IPS-18c (cell line): ENCODE measurements around the gene PCBP3.
"Not testable (repeated sequence)": the region's sequence is repeated elsewhere in the genome, so short reads cannot be mapped to it uniquely, and the experiment has no call there.

Source experiments
- H3K4me3 ChIP-seq: 2 replicates; pipeline ENCODE4 v1.7.0; 2013; ENCODE audit warnings: low read depth, mild to moderate bottlenecking, low read length, moderate library complexity; ENCODE audit not compliant: insufficient read depth
- H3K9me3 ChIP-seq: one replicate; pipeline ENCODE4 v1.6.1; 2013; ENCODE audit warnings: mild to moderate bottlenecking, low read length, moderate library complexity; ENCODE audit not compliant: control insufficient read depth, insufficient read depth

The PCBP3 gene

DNA sequence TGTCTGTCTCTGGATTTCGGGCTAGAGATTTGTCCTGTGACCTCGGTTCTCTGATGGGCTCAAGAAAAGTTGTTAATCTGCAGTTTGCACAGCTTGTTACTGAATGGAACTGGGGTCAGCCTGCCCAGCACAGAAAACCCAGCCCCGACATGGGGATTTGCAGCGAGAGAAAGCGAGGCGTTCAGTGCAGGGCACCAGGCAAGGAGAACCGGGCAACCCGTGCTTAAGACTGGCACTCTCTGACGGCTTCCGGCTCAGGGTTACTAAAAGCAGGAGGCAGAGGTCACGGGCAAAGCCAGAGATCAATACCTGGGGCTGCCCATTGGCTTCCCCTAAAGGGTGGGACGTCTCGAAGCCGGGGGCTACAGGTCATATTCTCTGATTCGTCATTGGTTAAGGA is 308.2 kb downstream of the PCBP3 start:
- H3K4me3 ChIP-seq = no peak overlapping the region
- H3K9me3 ChIP-seq = peaks cover 2% of the 10 kb centered on the region

DNA sequence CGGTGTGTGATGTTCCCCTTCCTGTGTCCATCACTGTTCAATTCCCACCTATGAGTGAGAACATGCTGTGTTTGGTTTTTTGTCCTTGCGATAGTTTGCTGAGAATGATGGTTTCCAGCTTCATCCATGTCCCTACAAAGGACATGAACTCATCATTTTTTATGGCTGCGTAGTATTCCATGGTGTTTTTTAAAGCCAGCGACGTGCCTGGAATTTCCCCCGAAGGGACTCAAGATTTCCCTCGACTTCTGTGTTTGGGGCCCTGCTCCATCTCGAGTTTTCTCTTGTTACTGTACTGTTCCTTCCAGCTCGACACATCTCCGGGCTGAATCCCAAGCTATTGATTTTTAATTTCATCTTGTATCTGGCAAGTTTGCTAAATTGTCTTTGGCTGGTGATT is 309.0 kb downstream of the PCBP3 start:
- not testable (repeated sequence) for H3K4me3 ChIP-seq, H3K9me3 ChIP-seq

DNA sequence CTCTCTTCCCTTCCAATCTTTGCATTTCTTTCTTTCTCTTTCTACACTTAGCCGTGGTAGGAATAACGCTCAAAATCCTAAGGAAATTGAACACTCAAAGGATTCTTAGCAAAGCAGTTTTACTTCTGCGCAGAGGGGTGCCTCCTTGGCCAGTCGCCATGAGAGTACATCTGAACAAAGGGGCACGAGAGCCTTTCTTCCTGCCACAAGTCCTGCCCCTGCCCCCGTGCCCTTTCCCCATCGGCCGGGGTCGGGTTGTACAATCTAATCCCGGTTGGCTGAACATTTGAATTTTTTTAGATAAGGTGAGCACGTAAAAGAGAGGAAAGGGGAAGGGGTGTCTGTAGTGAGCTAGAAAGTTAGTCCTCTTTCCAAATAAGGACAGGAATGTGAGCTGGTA is 309.4 kb downstream of the PCBP3 start:
- H3K9me3 ChIP-seq = peaks cover 2% of the 10 kb centered on the region
- H3K4me3 ChIP-seq = no peak overlapping the region

DNA sequence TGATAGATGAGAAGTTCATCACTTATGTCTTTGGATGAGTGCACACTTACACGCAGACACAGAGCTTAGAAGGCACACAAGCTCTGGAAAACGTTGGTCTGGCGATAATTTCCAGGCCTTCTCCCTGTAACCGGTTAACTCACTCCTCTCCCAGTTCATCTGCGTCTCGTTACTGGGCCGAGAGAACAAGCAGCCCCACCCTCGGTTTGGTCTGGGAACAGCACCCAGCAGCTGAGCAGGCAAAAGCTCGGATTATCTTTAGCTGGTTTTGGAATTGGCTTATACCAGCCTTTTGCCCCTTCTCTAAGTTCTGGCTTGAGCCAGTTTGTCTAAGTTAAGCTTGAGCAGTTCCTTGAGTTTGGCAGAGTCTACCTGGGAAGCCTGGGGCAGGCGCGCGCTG is 310.7 kb downstream of the PCBP3 start:
- no peak overlapping the region for H3K4me3 ChIP-seq
- H3K9me3 ChIP-seq = no peaks in the 10 kb centered on the region

DNA sequence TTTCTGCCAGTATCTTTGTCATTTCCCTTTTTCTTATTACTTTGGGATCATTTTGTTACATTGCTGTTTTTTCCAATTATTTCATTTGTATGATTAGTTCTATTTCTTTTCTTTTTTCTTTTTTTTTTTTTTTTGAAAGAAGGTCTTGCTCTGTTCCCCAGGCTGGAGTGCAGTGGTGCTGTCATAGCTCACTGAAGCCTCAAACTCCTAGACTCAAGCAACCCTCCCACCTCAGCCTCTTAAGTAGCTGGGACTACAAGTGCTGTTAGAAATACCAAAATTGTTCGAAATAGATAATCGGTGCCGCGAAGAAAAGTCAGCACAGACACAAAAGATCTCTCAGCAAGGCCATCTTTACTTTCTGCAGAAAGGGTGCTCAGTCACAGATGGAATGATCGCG is 311.4 kb downstream of the PCBP3 start:
- Histone ChIP-seq H3K4me3 (no peak overlapping the region), H3K9me3 (peaks cover under 1% of the 10 kb centered on the region)

DNA sequence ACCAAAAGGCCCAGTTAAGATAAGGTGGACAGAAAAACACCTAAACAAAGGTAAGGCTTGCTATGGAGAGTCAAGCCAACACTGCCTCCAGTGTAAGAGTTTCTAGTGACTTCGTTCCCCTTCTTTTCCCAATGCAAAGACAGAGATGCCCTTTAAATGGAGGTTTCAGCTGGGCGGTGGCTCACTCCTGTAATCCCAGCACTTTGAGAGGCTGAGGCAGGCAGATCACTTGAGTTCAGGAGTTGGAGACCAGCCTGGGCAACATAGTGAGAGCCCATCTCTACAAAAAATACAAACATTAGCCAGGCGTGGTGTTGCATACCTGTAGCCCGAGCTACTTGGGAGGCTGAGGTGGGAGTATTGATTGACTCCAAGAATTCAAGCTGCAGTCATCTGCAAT is 314.0 kb downstream of the PCBP3 start:
- no peak overlapping the region for H3K4me3 ChIP-seq
- H3K9me3 ChIP-seq = peaks cover 11% of the 10 kb centered on the region

DNA sequence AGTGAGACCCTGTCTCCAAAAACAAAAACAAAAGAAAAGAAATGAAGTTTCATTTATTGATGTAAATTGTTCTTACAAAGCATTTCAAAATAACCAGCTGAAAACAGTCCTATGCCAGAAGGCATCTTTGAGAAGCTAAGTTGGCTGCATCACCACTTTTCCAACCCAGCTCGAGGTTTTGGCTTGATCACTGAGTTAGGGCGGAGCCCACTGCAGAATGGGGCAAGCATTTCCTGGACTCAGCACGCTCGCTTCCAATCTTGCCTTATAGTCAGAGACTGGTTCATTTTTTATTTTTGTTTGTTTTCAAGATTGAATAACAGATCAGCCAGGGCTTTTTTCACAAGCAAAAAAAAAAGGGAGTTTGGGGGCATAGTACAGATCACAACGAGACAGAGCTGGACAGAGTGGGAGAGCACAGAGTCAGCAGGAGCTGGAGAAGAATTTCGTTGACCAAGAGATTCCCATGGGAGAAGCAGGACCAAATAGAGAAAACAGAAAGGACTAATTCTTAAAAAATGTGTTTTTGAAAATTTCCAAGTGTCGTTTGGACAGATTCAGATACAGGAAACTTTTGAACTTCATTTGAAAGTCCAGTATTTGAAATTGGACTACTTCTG is 314.6 kb downstream of the PCBP3 start:
- Histone ChIP-seq H3K4me3 (no peak overlapping the region), H3K9me3 (peaks cover 11% of the 10 kb centered on the region)

DNA sequence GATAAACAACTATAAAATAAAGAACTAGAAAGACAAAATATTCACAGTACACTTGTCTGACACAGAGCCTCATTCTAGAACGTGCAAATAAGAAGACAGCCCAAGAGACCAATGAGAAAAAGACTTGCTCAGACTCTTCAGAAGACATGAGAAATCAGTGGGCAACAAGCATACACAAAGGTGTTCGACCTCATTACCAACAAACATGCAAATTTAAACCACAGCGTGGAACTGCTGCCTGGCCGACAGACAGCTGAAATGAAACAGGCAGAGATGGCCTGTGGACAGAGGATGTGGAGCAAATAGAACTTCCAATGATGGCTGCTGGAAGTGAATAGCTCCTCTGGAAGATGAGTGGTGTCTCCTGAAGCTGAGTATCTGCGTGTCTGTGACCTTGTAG is 315.7 kb downstream of the PCBP3 start:
- Histone ChIP-seq H3K9me3 (peaks cover 15% of the 10 kb centered on the region), H3K4me3 (no peak overlapping the region)

DNA sequence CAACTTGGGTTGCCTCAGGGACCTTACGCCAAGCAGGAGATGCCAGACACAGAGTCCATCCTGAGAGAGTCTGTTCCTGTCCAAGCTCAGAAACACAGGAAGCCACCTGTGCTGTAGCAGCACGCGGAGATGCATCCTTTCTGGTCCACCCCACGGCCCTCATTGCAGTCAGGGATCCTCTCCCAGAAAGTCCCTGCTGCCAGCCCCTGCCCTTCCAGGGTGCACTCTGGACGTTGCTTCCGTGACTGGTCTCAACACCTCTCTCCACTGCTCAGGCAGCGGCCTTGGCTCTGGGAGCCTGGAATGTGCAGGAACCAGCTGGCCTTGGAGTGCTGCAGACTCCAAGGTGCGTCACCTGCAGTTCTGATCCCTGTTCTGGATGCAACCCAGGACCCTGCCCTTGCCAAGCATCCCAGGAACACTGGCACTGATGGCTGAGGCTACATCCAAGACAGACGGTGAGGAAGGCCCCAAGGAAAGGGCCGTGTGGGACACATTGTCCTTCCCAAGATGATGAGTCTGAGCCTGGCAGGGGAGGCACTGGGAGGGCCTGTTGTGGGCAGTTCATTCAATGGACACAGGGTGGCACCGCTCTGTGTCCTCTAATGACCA is 316.4 kb downstream of the PCBP3 start:
- Histone ChIP-seq H3K4me3 (no peak overlapping the region), H3K9me3 (peaks cover 19% of the 10 kb centered on the region)

DNA sequence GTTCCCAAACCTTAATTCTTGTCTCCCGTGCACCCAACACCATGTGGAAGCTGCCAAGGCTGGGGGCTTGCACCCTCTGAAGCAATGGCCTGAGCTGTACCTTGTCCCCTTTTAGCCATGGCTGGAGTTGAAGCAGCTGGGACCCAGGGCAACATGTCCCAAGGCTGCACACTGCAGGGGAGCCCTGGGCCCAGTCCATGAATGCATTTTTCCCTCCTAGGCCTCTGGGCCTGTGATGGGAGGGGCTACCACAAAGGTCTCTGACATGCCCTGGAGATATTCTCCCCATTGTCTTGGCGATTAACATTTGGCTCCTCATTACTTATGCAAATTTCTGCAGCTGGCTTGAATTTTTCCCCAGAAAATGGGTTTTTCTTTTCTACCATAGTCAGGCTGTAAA is 317.9 kb downstream of the PCBP3 start:
- H3K9me3 ChIP-seq = peaks cover 22% of the 10 kb centered on the region
- H3K4me3 ChIP-seq = not testable (repeated sequence)

DNA sequence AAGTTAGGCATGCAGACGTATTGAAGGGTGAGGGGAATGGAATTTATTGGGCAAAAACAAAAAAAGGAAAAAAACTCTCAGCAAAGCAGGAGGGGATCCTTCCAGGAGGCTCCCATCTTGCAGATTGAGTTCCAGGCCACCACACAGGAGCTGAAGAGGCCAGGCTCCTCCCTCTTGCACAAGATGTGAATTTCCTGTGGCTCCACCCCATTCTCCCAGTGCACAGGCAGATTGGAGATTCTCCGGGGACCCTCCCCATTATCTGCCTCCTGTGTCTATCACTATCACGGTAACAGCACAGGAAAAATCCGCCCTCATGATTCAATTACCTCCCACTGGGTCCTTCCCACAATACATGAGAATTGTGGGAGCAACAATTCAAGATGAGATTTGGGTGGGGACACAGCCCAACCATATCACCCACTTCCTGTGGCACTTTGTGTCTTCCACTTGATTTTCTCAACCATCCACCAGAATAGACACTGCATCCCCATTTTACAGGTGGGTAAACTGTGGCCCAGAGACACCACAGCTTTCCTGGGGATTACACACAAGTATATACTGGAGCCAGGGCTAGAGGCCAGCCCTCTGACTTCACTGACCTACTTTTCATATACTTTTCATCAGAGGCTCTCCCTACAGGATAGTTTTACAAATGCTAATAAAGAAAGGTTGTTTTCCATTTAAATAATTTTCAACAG is 319.2 kb downstream of the PCBP3 start:
- Histone ChIP-seq H3K9me3 (peaks cover 22% of the 10 kb centered on the region), H3K4me3 (no peak overlapping the region)

DNA sequence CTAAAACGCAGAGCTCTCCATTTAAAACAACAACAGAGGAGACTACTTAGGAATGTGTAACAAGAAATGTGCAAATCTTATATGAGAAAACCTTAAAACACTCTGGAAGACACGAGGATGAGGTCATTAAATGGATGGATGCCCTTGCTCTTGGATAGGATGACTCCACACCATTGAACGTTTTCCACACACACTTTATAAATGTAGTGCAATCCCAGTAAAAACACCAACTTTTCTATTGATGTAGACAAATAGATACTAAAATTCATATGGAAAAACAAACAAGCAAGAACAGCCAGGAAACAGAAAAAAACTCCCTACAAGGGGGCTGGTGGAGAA is 319.7 kb downstream of the PCBP3 start:
- Histone ChIP-seq H3K9me3 (peaks cover 22% of the 10 kb centered on the region), H3K4me3 (no peak overlapping the region)

DNA sequence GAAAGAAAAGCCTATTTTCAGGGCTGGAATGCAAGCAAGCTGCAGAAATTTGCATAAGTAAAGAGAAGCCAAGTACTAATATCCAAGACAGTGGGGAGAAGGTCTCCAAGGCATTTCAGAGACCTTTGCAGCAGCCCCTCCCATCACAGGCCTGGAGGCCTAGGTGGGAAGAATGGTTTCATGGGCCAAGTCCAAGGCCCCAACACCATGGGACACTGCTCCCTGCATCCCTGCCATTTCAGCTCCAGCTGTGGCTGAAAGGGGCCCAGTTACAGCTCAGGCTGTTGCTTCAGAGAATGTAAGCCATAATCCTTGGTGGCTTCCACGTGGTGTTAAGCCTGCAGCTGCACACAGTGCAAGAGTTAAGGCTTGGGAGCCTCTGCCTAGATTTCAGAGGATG is 321.1 kb downstream of the PCBP3 start:
- H3K4me3 ChIP-seq = 0 out of 2 replicates have a peak overlapping the region, but pooled peaks have one; percentile 15
- peaks cover 22% of the 10 kb centered on the region for H3K9me3 ChIP-seq

DNA sequence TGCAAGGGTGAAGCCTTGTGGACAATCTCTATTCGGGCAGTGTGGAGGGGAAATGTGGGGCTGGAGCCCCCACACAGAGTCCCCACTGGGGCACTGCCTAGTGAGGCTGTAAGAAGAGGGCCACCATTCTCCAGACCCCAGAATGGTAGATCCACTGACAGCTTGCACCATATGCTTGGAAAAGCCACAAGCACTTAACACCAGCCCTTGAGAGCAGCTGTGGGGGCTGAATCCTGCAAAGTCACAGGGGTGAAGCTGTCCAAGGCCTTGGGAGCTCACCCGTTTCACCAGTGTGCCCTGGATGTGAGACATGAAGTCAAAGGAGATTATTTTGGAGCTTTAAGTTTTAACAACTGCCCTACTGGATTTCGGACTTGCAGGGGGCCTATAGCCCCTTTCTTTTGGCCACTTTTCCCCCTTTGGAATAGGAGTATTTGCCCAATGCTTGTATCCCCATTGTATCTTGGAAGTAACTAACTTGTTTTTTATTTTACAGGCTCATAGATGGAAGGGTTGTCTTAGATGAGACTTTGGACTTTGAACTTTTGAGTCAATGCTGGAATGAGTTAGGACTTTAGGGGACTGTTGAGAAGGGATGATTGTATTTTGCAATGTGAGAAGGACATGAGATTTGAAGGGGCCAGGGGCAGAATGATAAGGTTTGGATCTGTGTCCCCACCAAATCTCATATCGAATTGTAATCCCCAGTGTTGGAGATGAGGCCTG is 321.7 kb downstream of the PCBP3 start:
- H3K4me3 ChIP-seq = 0 out of 2 replicates have a peak overlapping the region, but pooled peaks have one; percentile 15

DNA sequence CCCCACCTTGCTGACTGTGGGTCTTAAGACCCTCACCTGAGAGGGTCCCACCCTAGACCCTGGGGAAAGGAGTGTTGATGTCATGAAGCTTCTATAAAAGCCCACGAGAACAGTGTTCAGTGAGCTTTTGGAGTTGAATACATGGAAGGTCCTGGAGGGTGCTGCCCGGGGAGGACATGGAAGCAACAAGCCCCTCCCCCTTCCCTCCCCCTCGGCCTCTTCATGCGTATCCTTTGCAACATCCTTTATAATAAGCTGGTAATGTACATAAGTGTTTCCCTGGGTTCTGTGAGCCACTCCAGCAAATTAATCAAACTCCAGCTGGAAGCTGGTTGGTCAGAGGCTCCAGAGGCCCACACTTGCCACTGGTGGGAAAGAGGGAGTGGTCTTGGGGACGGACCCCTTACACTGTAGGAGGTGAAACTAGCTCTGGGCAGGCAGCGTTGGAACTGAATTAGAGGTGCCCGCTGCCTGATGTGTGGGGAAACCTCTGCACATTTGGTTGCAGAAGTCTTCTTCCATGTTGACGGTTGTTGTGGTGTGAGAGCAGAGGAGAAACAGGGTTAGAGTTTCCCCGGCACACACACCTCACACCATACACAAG is 323.4 kb downstream of the PCBP3 start:
- H3K4me3 ChIP-seq = no peak overlapping the region
- peaks cover 11% of the 10 kb centered on the region for H3K9me3 ChIP-seq

More for the DNA sequence above, 321.7 kb downstream of the PCBP3 start:
- peaks cover 18% of the 10 kb centered on the region for H3K9me3 ChIP-seq

DNA sequence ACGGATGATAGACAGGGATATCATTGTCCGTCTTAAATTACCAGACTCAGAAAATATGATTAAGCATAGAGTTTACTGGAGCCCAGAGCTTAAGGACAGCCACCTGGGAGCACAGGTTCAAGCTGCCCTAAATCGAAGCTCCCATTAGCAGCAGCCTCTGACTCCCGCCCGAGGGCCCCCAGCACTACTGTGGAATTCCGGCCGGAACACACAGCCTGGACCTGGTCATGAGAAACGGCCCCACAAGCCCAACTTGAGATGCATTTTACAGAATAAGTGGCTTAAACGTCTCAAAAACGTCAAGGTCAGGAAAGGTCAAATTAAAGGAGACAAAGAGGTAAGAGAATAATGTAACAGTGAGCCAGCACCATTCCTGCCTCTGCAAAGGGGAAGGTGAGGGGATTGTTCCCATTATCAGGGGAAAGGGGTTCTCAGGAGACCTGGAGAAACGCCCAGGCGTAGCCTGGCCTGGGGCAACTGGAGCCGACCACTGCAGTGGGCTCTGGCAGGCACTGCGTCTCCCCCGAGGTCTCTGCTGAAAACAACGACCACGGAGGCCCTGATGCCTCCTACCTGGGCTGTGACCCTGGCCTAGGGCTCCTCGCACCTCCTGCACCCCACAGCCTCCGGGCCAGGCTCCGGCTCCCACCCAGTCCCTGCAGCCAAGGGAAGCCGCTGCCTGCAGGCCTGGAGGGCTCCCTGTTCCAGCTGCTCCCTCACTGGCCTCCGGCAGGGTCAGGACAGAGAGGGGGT is 326.6 kb downstream of the PCBP3 start:
- H3K4me3 ChIP-seq = no peak overlapping the region; the same call in 1 of the 2 replicates
- H3K9me3 ChIP-seq = peaks cover 2% of the 10 kb centered on the region
